GM10266 (cell line): Measurements from ENCODE around the gene PSME4.
"Not testable (repeated sequence)": the region's sequence is repeated elsewhere in the genome, so short reads cannot be mapped to it uniquely, and the experiment has no call there.

ENCODE experiments used
- DNase-seq: peaks from one replicate; pipeline ENCODE4 v3.0.0; 2012; ENCODE audit errors: extremely low spot score
- CTCF ChIP-seq: IDR thresholded peaks from 2 replicates; pipeline ENCODE4 v1.5.1; 2012; ENCODE audit warnings: mild to moderate bottlenecking, low read depth; ENCODE audit not compliant: control insufficient read depth, insufficient read depth; ENCODE audit errors: missing control alignments

The PSME4 gene

GRCh38 chr2:53854678-53855077 lies 116.1 kb downstream of the PSME4 start:
- TF ChIP-seq CTCF, result no peak
- no peak for DNase-seq

- no peak for DNase-seq
- no peak for TF ChIP-seq CTCF
Observed at GRCh38 chr2:53852532-53852931, 118.3 kb downstream of the PSME4 start.

GRCh38 chr2:53851052-53851757 lies 119.6 kb downstream of the PSME4 start:
- DNase-seq, result not testable (repeated sequence)

GRCh38 chr2:53848062-53848461 lies 122.7 kb downstream of the PSME4 start:
- no peak for TF ChIP-seq CTCF
- DNase-seq, result no peak

GRCh38 chr2:53843595-53843994 lies 127.2 kb downstream of the PSME4 start:
- TF ChIP-seq CTCF, result no peak
- no peak for DNase-seq

GRCh38 chr2:53842891-53843290 lies 127.9 kb downstream of the PSME4 start:
- no peak for DNase-seq
- no peak for TF ChIP-seq CTCF

GRCh38 chr2:53841651-53842050 lies 129.1 kb downstream of the PSME4 start:
- DNase-seq, result not testable (repeated sequence)

- DNase-seq, result no peak
- TF ChIP-seq CTCF, result no peak
Observed at GRCh38 chr2:53840580-53840979, 130.2 kb downstream of the PSME4 start.

GRCh38 chr2:53829980-53830290 lies 140.9 kb downstream of the PSME4 start:
- not testable (repeated sequence) for DNase-seq
